ENCODE results near the gene LIN28A. TPM values are rescaled to one million over a fixed set of nuclear protein-coding genes. Genes with fewer than 3 reads are reported as not detected.
A peak's percentile ranks its signal among the peaks of the same experiment; 100 is the strongest.
"Not testable (repeated sequence)": the region's sequence is repeated elsewhere in the genome, so short reads cannot be mapped to it uniquely, and the experiment has no call there.

Gene LIN28A
- total and polyA plus RNA-seq, 4 experiments from 2014 or later = not detected

DNA sequence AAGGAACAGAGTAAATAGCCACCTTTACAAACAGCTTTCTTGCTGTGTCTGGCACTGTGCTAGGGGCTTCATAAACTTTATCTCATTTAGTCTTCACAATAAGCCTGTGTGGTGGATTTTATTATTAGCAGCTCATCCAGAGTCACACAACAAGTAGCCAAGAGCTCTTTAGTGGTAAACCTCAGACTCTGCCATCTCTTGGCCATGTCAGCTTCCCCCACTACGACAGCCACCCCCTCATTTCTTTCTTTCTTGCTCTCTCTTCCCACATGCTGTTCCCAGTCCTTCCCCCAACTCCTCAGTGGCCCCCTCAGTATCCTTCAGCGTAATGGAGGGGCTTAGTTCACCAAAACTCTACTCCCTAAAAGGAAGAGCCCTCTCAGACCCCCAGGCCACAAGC is 36.8 kb upstream of the LIN28A start:
- intact Hi-C loops (cut with micrococcal nuclease) = loop anchor here (1.0 kb wide), 2 partner anchors 10 to 23 kb away; no protein-coding TSS in a partner anchor
- Mint-ChIP-seq H3K36me3 (peaks cover 0 to 3% of the 10 kb centered on the region in 2 donors), H3K4me3 (peak overlapping the region in 7 of 8 donors; percentile 59 to 81 (median 74)), H3K27ac (peak overlapping the region; percentile 79 to 96 (median 84)), H3K27me3 (no peaks in the 10 kb centered on the region), H3K4me1 (peaks cover 66 to 93% (median 83%) of the 10 kb centered on the region in 4 donors), H3K9me3 (peaks cover 0 to 7% (median 3%) of the 10 kb centered on the region in 8 donors)
- H3K9me3 ChIP-seq (ENCODE audit: control insufficient read depth in 1 of 2, low read length in 2 of 2) = no peaks in the 10 kb centered on the region
- DNase-seq = no peak
- ChIA-PET CTCF (ENCODE audit: partially characterized antibody) (interaction anchor here (1.1 to 8.7 kb wide), 11 partner anchors 9 to 204 kb away, joined by 3 to 195 read pairs (median 8); partner anchors contain the start of gene ZNF593), POLR2A (ENCODE audit: partially characterized antibody) (interaction anchor here (0.7 to 9.1 kb wide), 14 partner anchors 11 to 140 kb away, joined by 3 to 174 read pairs (median 5); partner anchors contain the start of genes CD52, DHDDS and SH3BGRL3)
- peak overlapping the region; percentile 13 for H3K27ac ChIP-seq (ENCODE audit: low read depth, low read length)
- H3K4me3 ChIP-seq (ENCODE audit: low read length in 2 of 2) = peak overlapping the region in 1 of 2 donors; percentile 18
- H3K27me3 ChIP-seq (ENCODE audit: insufficient read depth, low read length) = no peaks in the 10 kb centered on the region
- H3K4me1 ChIP-seq (ENCODE audit: insufficient read depth, low read length) = peaks cover 96% of the 10 kb centered on the region
- no peaks in the 10 kb centered on the region for H3K36me3 ChIP-seq (ENCODE audit: insufficient read depth, low read length)

DNA sequence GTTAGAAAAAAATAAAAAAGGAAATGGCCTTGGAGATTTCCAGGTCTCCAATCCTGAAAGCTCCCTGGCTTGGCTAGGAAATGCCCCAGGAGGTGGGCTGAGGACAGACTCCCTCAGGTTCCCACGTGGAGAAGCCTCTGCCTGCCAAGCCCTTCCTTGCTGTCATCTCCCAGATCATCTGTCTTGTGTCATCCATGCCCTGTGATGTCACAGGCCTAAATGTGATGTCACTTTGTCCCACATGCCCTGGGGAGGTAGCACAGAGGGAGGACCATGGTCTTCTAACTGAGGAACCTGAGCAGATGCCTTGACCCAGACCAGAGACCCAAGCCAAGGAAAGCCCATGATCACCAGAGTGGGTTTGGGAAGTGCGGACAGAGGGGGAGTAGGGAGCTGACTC is 36.3 kb upstream of the LIN28A start:
- Mint-ChIP-seq H3K4me1 (peaks cover 68 to 99% (median 88%) of the 10 kb centered on the region in 4 donors), H3K4me3 (peak overlapping the region in 7 of 8 donors; percentile 63 to 81 (median 74)), H3K27ac (peak overlapping the region in 6 of 7 donors; percentile 35 to 96 (median 86))
- H3K9me3 ChIP-seq (ENCODE audit: control insufficient read depth in 1 of 2, low read length in 2 of 2); H3K27me3 ChIP-seq (ENCODE audit: insufficient read depth, low read length); H3K27ac ChIP-seq (ENCODE audit: low read depth, low read length); H3K9me3 Mint-ChIP-seq; H3K36me3 Mint-ChIP-seq; intact Hi-C loops (cut with micrococcal nuclease); H3K4me3 ChIP-seq (ENCODE audit: low read length in 2 of 2); H3K36me3 ChIP-seq (ENCODE audit: insufficient read depth, low read length); DNase-seq; H3K27me3 Mint-ChIP-seq: not testable (repeated sequence)
- ChIA-PET CTCF (ENCODE audit: partially characterized antibody) (interaction anchor here (1.1 to 8.7 kb wide), 11 partner anchors 10 to 100 kb away, joined by 3 to 195 read pairs (median 8); no protein-coding TSS in a partner anchor), POLR2A (ENCODE audit: partially characterized antibody) (interaction anchor here (0.7 to 9.1 kb wide), 14 partner anchors 12 to 98 kb away, joined by 3 to 174 read pairs (median 6); partner anchors contain the start of genes CD52, DHDDS, SH3BGRL3 and UBXN11)
- H3K4me1 ChIP-seq (ENCODE audit: insufficient read depth, low read length) = peaks cover 100% of the 10 kb centered on the region

DNA sequence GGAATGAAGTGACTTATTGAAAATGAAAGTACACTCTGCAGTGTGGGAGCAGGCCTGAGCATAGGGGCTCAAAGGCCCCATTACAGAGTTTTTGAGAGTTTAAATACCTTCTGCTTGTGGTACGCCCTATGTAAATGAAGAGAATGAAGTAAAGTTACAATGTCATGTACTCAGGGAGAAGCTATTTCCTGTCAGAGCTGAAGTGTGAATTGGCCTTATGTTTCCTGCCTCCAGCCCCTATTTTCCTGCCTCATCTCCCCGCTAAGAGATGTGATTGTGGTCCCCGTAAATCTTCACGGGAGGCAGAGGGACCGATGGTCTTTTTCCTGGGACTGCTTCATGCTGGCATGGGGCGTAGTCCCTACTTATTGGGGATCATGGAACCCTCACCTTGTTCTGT is 35.5 kb upstream of the LIN28A start:
- peaks cover 0 to 3% of the 10 kb centered on the region in 2 donors for H3K36me3 Mint-ChIP-seq
- POLR2A ChIA-PET (ENCODE audit: partially characterized antibody) = interaction anchor here (0.7 to 9.1 kb wide), 15 partner anchors 13 to 141 kb away, joined by 3 to 174 read pairs (median 5); partner anchors contain the start of genes CD52, CEP85, CRYBG2 and DHDDS
- no peaks in the 10 kb centered on the region for H3K27me3 ChIP-seq (ENCODE audit: insufficient read depth, low read length)
- CTCF ChIA-PET (ENCODE audit: partially characterized antibody) = interaction anchor here (0.9 to 8.7 kb wide), 9 partner anchors 11 to 205 kb away, joined by 3 to 195 read pairs (median 14); partner anchors contain the start of gene ZNF593
- H3K9me3 ChIP-seq (ENCODE audit: control insufficient read depth in 1 of 2, low read length in 2 of 2) = no peaks in the 10 kb centered on the region
- DNase-seq = peak in 1 of 5 donors; percentile 15
- peak overlapping the region; percentile 25 for H3K27ac ChIP-seq (ENCODE audit: low read depth, low read length)
- H3K4me1 Mint-ChIP-seq = peaks cover 67 to 99% (median 87%) of the 10 kb centered on the region in 4 donors
- peak overlapping the region; percentile 84 to 91 (median 89) for H3K27ac Mint-ChIP-seq
- peak overlapping the region; percentile 26 to 81 (median 73) for H3K4me3 Mint-ChIP-seq
- no peaks in the 10 kb centered on the region for H3K27me3 Mint-ChIP-seq
- H3K36me3 ChIP-seq (ENCODE audit: insufficient read depth, low read length) = no peaks in the 10 kb centered on the region
- intact Hi-C loops (cut with micrococcal nuclease) = no loop called here
- H3K9me3 Mint-ChIP-seq = peaks cover 0 to 7% (median 3%) of the 10 kb centered on the region in 8 donors
- no peak overlapping the region for H3K4me3 ChIP-seq (ENCODE audit: low read length in 2 of 2)
- H3K4me1 ChIP-seq (ENCODE audit: insufficient read depth, low read length) = peaks cover 100% of the 10 kb centered on the region

DNA sequence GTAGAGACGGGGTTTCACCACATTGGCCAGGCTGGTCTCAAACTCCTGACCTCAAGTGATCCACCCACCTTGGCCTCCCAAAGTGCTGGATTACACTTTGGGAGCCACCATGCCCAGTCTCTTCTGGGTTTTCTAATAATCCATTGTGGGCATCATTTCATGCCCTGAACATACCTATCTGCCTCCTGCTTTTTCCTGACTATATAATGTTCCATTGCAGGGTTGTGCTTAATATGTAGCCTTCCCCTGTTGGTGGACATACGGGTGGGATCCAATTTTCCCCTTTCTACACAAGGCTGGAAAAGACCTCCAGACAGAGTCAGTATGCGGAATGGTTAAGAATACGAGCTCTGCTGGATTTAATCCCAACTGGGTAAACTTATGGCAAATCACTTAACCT is 34.6 kb upstream of the LIN28A start:
- Mint-ChIP-seq H3K9me3 (peaks cover 0 to 3% (median under 1%) of the 10 kb centered on the region in 8 donors), H3K4me3 (peak overlapping the region in 4 of 8 donors; percentile 31 to 54 (median 50)), H3K4me1 (peaks cover 63 to 98% (median 85%) of the 10 kb centered on the region in 4 donors), H3K27me3 (no peaks in the 10 kb centered on the region), H3K36me3 (peaks cover 0 to 3% of the 10 kb centered on the region in 2 donors), H3K27ac (peak overlapping the region in 6 of 7 donors; percentile 57 to 98 (median 91))
- ChIA-PET CTCF (ENCODE audit: partially characterized antibody) (interaction anchor here (1.0 to 8.7 kb wide), 7 partner anchors 12 to 102 kb away, joined by 3 to 195 read pairs (median 23); no protein-coding TSS in a partner anchor), POLR2A (ENCODE audit: partially characterized antibody) (interaction anchor here (1.2 to 9.1 kb wide), 8 partner anchors 14 to 169 kb away, joined by 3 to 174 read pairs (median 48); partner anchors contain the start of genes CD52, SH3BGRL3 and UBXN11)
- no peak for DNase-seq
- Histone ChIP-seq H3K9me3 (ENCODE audit: control insufficient read depth in 1 of 2, low read length in 2 of 2) (no peaks in the 10 kb centered on the region), H3K4me1 (ENCODE audit: insufficient read depth, low read length) (peaks cover 96% of the 10 kb centered on the region), H3K36me3 (ENCODE audit: insufficient read depth, low read length) (no peaks in the 10 kb centered on the region), H3K27me3 (ENCODE audit: insufficient read depth, low read length) (no peaks in the 10 kb centered on the region), H3K4me3 (ENCODE audit: low read length in 2 of 2) (peak overlapping the region in 1 of 2 donors; percentile 0), H3K27ac (ENCODE audit: low read depth, low read length) (no peak overlapping the region)
- intact Hi-C loops (cut with micrococcal nuclease) = no loop called here

DNA sequence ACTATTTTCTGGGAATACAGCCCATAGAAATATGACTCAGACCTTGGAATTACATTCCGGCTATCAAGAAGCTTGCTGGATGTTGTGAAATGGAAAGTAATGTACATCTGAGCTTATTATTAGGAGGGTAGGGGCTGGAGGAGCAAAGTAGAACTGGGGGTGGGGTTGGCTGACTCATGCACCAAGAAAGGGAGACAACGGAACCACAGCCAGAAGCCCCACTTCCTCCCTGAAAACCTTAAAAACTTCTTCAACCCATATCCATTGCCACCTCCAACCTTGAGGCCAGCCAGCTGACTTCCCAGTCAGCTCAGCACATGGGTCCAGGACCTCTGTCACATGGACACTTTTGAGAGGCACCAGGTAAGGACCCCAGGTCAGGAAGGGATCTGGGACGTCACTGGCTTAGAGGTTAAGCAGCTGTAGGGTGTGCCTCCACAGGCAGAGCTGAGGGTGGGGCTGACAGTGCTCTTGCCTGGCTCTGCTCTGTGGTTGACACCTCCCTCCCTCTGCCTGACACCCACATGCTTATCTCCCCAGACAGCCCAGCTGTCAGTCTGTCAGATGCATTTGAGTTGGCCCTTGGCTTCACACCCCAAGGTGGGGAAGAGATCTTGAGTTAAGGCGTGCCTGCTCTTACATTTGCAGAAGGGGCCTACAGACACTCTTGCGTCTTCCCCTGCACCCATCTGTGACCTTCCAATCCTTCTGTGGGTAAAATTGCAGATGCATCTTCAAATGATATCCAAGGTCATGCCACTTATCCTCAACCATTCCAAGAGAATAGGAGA is 32.3 kb upstream of the LIN28A start:
- ChIA-PET POLR2A (ENCODE audit: partially characterized antibody) (interaction anchor here (0.7 to 9.1 kb wide), 30 partner anchors 8 to 503 kb away, joined by 3 to 174 read pairs (median 4); partner anchors contain the start of genes CD52, CEP85, DHDDS and HMGN2), CTCF (ENCODE audit: partially characterized antibody) (interaction anchor here (0.7 to 8.7 kb wide), 18 partner anchors 9 to 144 kb away, joined by 3 to 195 read pairs (median 10); partner anchors contain the start of genes CEP85 and SH3BGRL3)
- Mint-ChIP-seq H3K36me3 (peaks cover 0 to 3% of the 10 kb centered on the region in 2 donors), H3K27ac (peak overlapping the region; percentile 84 to 99 (median 96)), H3K9me3 (peaks cover 0 to 3% (median 0%) of the 10 kb centered on the region in 8 donors), H3K4me3 (peak overlapping the region; percentile 55 to 87 (median 74)), H3K4me1 (peaks cover 53 to 92% (median 69%) of the 10 kb centered on the region in 4 donors), H3K27me3 (no peaks in the 10 kb centered on the region)
- Histone ChIP-seq H3K4me3 (ENCODE audit: low read length in 2 of 2) (peak overlapping the region in 1 of 2 donors; percentile 32), H3K4me1 (ENCODE audit: insufficient read depth, low read length) (peaks cover 82% of the 10 kb centered on the region), H3K27me3 (ENCODE audit: insufficient read depth, low read length) (no peaks in the 10 kb centered on the region), H3K27ac (ENCODE audit: low read depth, low read length) (peak overlapping the region; percentile 53), H3K9me3 (ENCODE audit: control insufficient read depth in 1 of 2, low read length in 2 of 2) (no peaks in the 10 kb centered on the region), H3K36me3 (ENCODE audit: insufficient read depth, low read length) (no peaks in the 10 kb centered on the region)
- DNase-seq = peak; percentile 86 to 95 (median 90)
- intact Hi-C loops (cut with micrococcal nuclease) = loop anchor here (1.0 to 2.0 kb wide), 6 partner anchors 15 to 103 kb away; partner anchors contain the start of genes CD52 and HMGN2

DNA sequence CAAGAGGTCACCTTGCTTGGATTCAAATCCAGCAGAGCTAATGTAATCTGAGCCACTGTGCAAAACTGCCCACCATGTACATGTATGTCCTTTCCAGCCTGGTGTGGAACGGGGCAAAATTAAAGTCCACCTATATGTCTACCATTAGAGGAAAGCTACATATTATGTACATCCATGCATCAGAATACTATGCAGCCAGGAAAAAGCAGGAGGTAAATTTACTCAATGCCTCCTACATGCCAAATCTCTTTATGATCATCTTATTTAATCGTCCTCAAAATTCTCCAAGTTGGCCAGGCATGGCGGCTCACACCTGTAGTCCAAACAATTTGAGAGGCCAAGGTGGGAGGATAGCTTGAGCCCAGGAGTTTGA is 31.8 kb upstream of the LIN28A start:
- Histone ChIP-seq H3K36me3 (ENCODE audit: insufficient read depth, low read length) (no peaks in the 10 kb centered on the region), H3K4me1 (ENCODE audit: insufficient read depth, low read length) (peaks cover 82% of the 10 kb centered on the region), H3K9me3 (ENCODE audit: control insufficient read depth in 1 of 2, low read length in 2 of 2) (no peaks in the 10 kb centered on the region), H3K4me3 (ENCODE audit: low read length in 2 of 2) (no peak overlapping the region), H3K27ac (ENCODE audit: low read depth, low read length) (peak overlapping the region; percentile 53), H3K27me3 (ENCODE audit: insufficient read depth, low read length) (no peaks in the 10 kb centered on the region)
- ChIA-PET POLR2A (ENCODE audit: partially characterized antibody) (interaction anchor here (0.7 to 9.1 kb wide), 26 partner anchors 8 to 565 kb away, joined by 3 to 174 read pairs (median 6); partner anchors contain the start of genes CD52, CEP85, DHDDS and HMGN2), CTCF (ENCODE audit: partially characterized antibody) (interaction anchor here (1.1 to 8.7 kb wide), 15 partner anchors 9 to 144 kb away, joined by 3 to 195 read pairs (median 12); partner anchors contain the start of genes CEP85 and SH3BGRL3)
- DNase-seq = no peak
- Mint-ChIP-seq H3K4me3 (peak overlapping the region in 7 of 8 donors; percentile 55 to 87 (median 75)), H3K27me3 (no peaks in the 10 kb centered on the region), H3K9me3 (peaks cover 0 to 3% (median 0%) of the 10 kb centered on the region in 8 donors), H3K36me3 (peaks cover 0 to 3% of the 10 kb centered on the region in 2 donors), H3K4me1 (peaks cover 47 to 87% (median 64%) of the 10 kb centered on the region in 4 donors), H3K27ac (peak overlapping the region; percentile 84 to 99 (median 96))
- intact Hi-C loops (cut with micrococcal nuclease) = loop anchor here (1.0 to 2.0 kb wide), 6 partner anchors 16 to 104 kb away; partner anchors contain the start of genes CD52 and HMGN2
